Activated CD4-positive, alpha-beta T cell treated with anti-CD3 and anti-CD28 coated beads, Interleukin-2, amount 50 U/mL, for 24 hours (primary cell): ENCODE results near the gene CSF2.

Experiments
- DNase-seq, 2 donors: peaks; one replicate each; pipeline ENCODE4 v3.0.0-alpha.2; 2020; ENCODE audit warnings: low read depth in 1 of 2, low spot score in 1 of 2

CSF2 gene

DNA sequence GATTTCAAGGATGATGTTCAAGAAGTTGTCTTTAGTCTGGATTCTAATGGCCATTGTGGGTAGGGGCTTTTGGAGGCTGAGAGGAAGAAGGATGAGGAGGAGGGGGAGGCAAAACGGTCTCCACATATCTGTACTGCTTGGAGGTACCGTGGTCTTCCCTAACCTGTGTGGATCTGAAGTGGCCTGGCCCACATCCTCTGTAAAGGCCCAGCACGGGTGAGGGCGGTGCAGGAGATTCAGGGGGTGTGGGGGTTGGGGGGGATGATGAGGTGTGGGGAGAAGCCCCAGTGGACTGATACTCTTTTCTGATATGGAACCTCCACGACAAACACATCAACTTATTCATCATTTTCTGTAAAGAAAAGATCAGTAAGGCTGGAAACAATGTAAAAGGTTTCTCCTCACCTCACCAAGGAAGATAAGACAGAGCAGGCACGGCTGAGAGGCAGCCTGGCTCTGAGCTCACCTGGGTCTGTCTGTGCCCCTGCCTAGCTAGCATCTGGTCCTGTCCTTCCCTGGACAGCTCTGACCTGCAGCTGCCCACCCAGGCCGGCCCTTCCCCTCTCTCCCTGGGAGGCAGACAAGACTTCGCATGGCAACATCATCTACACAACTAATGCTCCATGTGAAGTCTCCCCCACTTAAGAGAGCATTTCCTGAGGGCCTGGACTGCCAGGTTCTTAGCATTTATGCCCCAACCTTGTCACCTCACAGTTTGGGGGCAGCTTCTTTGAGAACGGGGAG is 18.7 kb upstream of the CSF2 start:
- DNase-seq, result no peak

DNA sequence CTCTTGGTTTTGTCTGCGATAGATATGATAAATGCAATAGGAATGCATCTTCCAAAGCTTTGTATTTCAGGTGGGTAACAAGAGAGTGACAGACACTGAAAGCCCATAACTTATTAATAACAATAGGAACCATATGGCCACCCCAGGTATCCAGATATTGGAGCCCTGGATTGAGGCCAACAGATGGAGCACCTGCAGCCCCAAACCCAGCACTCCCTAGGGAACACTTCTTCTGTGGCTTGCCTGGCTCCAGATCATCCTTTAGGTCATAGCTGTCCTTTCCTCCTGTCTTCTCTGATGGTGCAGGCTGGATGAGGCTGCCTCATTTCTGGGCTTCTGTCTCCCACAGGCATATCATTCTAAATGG is 18.2 kb upstream of the CSF2 start:
- no peak for DNase-seq

DNA sequence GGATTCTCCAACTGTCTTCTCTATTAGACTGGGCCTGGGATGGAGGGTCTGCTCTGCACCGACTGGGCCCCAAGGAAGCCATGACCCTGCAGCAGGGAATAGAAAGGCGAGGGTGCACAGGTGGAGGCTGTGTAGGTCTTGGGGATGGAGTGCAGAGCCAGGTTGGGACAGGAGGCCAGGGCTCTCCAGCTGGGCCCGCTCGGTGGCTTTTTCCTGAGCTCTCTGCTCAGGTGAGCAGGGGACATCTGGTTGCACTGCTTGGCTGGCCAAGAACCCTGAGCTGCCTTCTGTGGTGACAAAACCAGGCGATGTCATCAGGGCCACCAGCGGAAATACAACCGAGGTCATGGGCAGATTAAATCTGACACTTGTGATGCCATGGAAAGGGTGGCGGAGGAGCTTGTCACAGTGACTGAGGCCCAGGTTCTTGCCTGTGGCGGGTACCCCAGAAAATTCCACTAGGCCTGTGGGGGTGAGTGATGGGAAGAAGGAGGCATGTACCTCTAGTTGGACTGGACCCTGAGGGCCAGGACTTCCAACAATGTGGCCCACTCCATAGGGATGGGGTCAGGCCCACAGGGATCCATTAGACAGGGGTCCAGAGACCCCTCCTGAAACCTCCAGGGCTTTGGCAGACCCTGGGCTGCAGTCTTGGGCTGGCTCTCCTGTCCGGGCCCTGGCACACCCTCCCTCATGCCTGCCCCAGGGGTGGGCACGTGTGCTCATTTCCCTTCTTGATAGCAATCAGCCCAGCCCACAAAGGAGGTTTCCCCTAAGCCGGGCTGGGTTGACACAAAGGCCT is 17.6 kb upstream of the CSF2 start:
- DNase-seq, result no peak

DNA sequence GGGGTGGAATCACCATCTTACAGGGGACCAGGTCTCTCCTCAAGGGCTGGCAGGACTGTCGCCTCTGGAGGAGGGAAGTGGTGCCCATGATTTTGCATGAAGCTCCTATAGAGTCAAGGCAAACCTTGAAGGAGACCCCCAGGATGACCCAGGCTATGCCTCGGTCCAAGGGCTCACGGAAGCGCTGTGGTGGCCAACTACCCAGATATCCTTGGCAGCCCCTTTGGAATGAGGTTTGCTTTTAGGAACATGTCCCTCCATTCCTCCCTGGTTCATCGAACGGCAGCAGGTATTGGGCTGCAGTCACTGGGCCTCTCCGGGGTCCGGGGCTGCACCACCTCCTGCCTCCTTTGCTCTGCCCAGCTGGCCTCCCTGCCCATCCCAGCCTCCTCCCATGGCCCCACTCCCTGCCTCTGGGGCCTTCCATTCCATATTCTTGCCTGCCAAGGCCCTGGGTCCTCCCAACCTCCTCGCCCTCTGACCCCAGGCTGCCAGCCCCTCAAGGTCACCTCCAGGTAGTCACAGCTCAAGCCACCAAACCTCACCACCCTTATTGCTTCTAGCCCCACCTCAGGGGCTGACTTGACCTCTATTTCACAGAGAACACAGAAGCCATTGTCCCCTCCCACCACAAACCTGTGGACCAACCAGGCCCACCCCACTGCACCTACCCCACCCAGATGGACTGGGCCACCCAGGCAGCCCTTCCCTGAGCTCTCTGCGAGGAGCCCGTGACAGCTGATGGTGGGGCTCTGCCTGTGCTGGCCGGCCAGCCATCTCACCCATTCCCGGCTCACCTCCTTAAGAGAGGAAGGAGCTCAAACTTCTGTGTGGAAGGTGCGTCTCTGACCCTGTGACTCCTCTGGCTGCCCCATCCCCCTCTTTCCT is 16.7 kb upstream of the CSF2 start:
- peak in 1 of 2 donors; percentile 0 for DNase-seq

DNA sequence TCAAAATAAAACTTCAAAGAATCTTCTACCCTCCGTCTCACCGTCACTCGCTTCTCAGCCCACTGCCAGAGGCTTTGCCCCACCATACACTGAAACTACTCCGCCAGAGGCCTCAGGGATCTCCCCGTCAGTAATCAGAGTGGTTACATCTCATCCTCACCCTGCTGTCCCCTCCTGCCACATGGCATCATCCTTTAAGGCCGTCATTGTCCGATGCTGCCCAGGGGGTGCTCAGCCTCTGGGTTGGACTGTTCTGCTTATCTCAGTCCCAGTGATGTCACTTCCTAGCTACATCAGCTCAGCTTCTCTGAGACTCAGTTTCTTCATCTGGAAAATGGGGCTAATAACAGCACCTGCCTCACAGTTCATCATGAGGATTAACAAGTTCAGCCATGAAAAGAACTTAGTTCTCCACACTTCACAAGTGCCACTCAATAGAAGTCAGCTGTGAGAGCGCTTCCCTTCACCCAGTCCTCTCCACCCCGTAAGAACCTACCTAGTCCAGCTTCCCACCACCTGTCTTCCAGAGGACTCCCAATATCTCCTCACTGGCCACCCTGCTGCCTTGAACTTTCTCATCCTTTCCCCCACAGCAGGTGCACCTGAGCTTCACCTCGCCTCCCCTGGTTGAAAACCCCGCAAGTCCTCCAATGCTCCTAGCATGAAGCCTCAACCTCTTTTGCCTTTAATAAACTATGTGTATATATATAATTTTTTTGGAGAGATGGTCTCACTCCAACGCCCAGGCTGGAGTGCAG is 15.9 kb upstream of the CSF2 start:
- no peak for DNase-seq

DNA sequence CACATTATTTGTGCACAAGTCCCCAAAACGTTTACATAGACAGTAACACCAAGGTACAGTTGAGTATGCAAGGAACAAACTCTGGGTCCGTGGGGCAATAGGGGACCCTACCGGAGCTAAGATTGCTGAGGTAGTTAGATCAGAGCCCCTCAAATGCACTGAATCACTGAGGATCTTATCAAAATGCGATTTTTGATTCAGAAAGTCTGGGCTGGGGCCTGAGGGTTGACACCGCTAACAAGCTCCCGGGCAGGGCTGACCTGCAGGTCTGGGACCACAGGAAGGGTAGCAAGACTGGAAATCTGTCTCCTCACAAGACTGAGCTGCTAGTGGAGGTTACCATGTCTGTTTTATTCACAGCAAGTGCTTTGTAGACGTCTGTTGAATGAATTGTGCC is 14.9 kb upstream of the CSF2 start:
- no peak for DNase-seq

DNA sequence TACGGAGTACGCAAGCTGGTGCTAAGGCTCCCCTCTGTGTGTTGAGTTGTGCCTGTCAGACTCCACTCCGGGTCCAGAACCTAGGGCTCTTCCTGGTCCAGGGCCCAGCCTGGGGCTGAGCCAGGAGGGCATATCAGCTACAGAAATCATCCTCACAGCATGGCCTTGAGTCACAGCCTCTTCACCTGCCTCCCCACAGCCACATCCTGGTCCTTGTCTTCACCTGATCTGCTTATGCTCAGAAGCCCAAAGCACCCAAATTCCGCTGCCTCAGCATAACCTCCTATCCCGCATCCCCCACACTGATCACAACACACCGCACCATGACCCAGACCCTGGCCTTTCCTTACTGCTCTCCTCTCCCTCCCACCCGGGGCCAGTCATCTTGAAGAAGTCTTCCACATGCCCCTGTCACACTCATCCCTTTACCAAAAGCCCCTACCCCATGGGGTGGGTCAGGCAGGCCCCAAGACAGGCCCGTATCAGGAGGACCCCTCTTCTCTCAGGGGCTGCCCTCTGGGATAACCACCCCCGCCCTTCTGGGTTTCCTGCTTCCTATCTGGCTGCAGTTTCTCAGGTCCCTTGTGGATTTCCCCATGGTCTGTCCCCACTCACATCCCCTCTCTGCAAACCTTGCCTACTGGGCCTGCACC is 14.4 kb upstream of the CSF2 start:
- peak in 1 of 2 donors; percentile 0 for DNase-seq

DNA sequence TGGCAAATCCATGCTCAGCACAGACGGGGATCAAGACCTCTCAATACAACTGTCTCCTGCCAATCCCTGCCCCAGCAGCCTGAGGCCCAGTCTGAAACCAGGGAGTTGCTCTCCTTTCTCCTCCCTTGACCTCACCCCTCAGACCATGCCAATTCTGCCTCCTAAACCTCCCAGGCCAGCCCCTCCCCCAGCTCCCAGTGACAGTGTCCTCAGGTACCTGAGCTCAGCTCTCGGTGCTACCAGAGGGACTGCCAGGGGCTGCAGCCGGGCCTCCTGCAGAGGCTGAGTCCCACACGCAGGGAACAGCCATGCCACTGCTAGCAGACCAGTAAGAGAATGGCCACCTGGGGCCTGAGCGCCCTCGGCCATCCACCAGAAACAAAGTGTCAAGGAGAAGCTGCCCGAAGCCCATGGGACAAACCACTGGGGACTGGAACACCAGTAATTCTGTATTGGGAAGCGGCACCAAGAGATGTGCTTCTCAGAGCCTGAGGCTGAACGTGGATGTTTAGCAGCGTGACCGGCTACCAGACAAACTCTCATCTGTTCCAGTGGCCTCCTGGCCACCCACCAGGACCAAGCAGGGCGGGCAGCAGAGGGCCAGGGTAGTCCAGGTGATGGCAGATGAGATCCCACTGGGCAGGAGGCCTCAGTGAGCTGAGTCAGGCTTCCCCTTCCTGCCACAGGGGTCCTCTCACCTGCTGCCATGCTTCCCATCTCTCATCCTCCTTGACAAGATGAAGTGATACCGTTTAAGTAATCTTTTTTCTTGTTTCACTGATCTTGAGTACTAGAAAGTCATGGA is 13.7 kb upstream of the CSF2 start:
- DNase-seq, result peak in 1 of 2 donors; percentile 0

DNA sequence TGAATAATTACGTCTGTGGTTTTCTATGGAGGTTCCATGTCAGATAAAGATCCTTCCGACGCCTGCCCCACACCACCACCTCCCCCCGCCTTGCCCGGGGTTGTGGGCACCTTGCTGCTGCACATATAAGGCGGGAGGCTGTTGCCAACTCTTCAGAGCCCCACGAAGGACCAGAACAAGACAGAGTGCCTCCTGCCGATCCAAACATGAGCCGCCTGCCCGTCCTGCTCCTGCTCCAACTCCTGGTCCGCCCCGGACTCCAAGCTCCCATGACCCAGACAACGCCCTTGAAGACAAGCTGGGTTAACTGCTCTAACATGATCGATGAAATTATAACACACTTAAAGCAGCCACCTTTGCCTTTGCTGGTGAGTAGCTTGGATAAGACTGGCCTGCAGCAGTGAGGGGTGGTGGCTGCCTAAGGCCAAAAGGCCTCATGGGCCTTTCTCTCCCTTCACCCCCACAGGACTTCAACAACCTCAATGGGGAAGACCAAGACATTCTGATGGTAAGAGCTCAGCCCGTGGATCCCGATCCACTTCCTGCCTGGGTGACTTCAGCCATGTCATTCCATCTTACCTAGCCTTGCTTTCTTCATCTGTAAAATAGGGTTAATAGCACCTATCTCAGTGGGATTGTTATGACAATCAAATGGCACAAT is 13.0 kb upstream of the CSF2 start, which contains the start of gene IL3:
IL3 (plus strand) TSS at position 155 of the 661 bp plus-strand sequence; CDS start at position 207, 52 bp downstream.
- DNase-seq, result no peak

DNA sequence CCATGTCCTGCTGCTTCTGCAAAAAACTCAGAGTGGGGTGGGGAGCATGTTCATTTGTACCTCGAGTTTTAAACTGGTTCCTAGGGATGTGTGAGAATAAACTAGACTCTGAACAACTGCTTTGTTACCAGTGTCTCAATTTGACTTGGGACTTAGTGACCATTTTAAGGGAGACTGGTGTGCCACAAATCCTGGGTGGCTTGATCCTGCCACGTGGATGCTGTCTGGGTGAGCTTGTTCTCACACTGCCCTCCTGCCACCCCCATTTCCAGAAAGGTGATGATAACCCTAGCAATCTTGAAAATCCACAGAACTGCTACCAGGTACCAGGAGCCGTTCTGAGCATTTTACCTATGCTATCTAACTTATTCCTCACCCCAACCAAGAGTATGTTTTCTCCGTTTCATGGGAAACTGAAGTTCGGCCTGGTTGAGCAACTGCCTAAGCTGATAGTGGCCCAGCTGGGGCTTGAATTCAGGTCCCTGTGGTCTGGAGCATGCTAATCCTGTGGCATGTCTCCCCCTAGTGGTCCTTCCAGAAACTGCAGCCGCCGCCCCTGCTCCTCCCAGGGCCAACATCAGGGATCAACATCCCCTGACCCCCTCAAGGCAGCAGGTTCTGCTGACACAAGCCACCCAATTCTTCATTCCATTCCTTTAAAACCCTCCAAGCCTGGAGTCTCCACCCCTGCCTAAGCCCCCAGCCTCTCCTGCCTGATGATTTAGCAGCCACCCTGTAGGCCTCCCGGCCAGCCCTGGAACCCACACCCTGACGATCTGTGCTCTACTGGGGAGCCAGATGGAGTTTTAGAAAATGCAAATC is 10.3 kb upstream of the CSF2 start:
- peak; percentile 74 to 77 for DNase-seq

DNA sequence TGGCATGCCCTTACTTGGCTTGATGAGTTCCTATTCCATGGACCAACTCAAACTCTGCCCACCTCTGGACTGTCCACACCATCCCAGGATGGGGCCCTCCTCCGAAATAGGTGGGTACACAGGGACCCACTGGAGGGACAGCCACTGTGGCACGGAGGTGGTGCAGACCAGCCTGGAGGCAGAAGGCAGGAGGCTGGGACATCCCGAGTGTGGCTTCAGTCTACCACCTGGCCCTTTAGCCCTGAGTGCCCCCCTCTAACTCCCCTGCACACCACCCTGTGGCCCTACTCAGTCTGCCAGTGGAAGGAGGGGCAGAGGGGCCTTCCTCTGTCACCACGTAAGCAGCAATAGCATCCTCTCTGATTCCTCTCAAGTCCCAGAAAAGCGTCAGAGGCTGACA is 9.4 kb upstream of the CSF2 start:
- no peak for DNase-seq

DNA sequence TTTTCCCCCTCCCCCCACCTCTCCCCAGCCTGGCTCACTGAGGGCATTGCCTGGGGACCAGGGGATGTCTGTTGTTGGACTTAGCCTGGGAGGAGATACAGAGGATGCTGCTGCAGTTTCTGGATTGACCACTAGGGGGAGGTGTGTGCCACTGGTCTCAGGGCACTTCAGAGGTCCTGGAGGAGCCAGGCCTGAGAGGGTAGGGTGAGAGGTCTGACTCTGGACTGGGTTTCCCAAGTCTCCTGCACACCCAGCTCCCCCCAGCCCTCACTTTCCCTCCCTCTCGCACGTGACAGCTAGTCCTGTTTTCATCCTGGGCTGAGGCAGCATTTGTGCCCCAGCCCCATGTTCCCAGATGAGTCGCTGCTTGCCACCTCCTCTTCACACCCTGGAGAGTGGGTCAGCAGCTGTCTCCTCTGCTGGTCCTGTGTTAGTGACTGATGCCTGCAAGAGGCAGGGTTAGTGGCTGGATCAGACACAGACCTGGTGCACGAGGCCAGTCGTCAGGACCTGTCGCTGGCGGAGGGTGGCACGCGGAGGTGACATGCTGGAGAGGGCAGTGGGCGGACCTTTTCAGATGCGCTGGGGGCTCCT is 8.8 kb upstream of the CSF2 start:
- DNase-seq, result peak; percentile 75

DNA sequence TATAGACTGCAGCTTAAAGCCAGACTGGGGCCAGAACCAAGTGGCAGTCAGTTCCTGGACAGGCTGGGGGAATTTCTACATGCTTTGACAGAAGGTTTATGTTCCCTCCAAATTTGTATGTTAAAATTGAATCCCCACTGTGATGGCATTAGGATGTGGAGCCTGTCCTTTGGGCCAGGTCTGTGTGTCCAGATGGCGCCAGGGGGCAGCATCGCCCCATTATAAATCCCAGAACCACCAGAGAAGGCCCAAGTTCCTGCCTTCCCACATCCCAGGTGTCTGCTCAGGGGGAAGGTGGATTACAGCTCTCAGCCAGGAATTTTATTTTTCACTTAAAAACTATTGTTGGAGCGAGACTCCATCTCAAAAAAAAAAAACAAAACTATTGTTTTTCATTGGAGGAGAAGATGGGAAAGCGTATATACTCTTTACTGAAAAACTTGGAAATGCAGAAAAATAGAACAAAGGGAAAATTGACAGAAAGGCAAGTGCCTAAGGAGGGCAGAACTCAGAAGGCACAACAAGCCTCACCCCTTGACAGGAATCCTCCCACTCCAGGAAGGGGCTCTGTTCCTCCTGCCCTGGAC is 8.1 kb upstream of the CSF2 start:
- peak in 1 of 2 donors; percentile 35 for DNase-seq

DNA sequence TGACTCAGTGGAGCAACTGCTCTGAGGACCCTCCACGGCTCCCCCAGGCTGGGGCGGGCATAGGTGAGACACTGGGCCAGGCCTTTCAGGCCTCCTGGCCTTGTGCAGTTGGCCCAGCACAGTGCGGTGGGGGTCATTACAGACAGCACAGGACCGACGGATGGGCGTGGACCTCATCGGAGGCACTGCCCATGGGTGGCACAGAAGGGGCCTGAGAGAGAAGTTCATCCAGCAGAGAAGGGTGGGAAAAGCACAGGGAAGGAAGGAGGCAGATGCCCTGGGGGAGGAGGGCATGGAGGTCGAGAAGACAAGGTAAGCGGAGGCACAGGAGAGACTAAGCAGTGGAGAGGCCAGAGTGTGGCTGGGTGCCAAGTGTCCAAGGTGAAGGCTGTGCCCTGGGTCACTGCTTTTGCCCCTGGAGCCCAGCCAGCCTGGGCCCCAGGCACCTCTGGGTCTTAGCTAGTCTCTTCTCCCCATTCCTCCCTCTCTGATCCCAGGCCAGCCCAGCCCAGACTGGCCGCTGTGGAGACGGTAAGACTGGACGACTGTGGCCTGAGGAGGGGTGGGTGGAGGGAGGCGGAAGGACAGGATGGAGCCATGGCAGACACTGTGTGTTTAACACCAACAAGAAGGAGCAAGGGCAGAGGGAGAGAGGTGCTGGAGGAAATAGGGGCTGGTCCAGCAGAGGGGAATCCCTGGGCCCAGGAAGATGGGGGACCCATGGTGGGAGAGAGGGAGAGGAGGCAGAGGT is 7.5 kb upstream of the CSF2 start:
- DNase-seq, result no peak

DNA sequence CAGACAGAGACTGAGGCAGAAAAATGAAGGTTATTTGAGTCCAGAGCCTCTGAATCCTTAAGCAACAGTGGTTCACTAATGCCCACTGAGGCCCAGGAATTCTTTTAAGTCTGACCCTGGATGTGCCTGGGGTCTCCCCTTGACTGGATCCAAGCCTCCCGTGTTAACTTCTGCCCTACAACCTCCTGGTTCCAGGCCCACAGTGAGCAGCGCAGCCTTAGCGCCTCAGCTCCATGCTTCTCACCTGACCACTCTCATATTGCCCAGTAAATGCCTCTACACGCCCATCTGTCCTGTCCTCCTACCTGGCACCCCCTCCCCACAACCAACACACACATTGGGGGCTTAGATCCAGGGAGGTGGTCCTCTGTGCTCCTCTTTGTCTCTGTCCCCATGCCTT is 6.7 kb upstream of the CSF2 start:
- DNase-seq, result no peak

DNA sequence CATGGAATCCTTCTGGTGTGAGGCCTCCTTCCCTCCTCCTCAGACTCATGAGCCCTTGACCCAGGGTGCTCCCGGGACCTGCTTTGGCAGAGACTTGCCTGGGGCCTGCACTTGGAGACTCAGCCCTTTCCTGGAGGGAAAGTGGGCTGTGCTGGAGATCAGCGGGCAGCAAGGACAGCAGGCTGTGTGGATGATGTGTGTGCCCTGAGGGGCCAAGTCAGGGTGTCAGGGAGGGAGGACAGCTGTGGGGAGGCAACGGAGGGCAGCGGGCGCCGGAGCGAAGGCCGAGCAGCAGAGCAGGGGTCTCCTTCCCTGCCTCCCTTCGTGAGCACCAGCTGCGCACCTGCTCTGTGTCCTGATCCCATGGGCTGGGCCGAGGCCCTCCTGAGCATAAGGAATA is 6.1 kb upstream of the CSF2 start:
- no peak for DNase-seq
